Naive B cell (primary cell): ENCODE data around the gene RAPGEF4. TPM values are rescaled to one million over a fixed set of nuclear protein-coding genes. Genes with fewer than 3 reads are reported as not detected.

Experiments used
- ATAC-seq, 2 donors: fragments of 150-1000 bp; cut with Tn5 transposase; 2 replicates each; pipeline ENCODE4 v1.10.0; 2021; ENCODE audit warnings: low read depth in 2 of 2, mild to moderate bottlenecking in 2 of 2, moderate library complexity in 2 of 2
- DNase-seq: peaks from one replicate; pipeline ENCODE4 v3.0.0; 2022
- H3K27ac Mint-ChIP-seq, 6 donors: one replicate each; pipeline ENCODE4 v1.8.0; 2020 to 2022; ENCODE audit warnings: mild to moderate bottlenecking in 6 of 6, mixed read lengths in 6 of 6, moderate library complexity in 5 of 6, inconsistent platforms in 2 of 6
- H3K27me3 Mint-ChIP-seq, 3 donors: one replicate each; pipeline ENCODE4 v1.8.0; 2021 to 2022; ENCODE audit warnings: mixed read lengths in 3 of 3, mild to moderate bottlenecking in 1 of 3
- H3K36me3 Mint-ChIP-seq, 2 donors: one replicate each; pipeline ENCODE4 v1.8.0; 2020 to 2022; ENCODE audit warnings: mixed read lengths in 2 of 2, inconsistent platforms in 1 of 2, mild to moderate bottlenecking in 1 of 2
- H3K4me1 Mint-ChIP-seq, 3 donors: one replicate each; pipeline ENCODE4 v1.8.0; 2020 to 2022; ENCODE audit warnings: mixed read lengths in 3 of 3, inconsistent platforms in 1 of 3, mild to moderate bottlenecking in 1 of 3, moderate library complexity in 1 of 3
- H3K4me3 Mint-ChIP-seq, 8 donors: one replicate each; pipeline ENCODE4 v1.8.0; 2020 to 2022; ENCODE audit warnings: mild to moderate bottlenecking in 8 of 8, mixed read lengths in 8 of 8, moderate library complexity in 8 of 8, inconsistent platforms in 2 of 8
- H3K9me3 Mint-ChIP-seq, 7 donors: one replicate each; pipeline ENCODE4 v1.8.0; 2020 to 2022; ENCODE audit warnings: mixed read lengths in 7 of 7, mild to moderate bottlenecking in 5 of 7, inconsistent platforms in 2 of 7, moderate library complexity in 1 of 7
- polyA plus RNA-seq, 6 donors: library from polyadenylated mRNA; unstranded; fragments of 300-500 nt; fragmentation: Illumina TruSeq; gene quantifications; one replicate each; pipeline ENCODE4 v1.2.3, GENCODE V29; 2021; ENCODE audit warnings: low read depth in 6 of 6

The RAPGEF4 gene
- polyA plus RNA-seq, 6 donors from 2014 or later: 0.07 TPM; not detected in 5

DNA sequence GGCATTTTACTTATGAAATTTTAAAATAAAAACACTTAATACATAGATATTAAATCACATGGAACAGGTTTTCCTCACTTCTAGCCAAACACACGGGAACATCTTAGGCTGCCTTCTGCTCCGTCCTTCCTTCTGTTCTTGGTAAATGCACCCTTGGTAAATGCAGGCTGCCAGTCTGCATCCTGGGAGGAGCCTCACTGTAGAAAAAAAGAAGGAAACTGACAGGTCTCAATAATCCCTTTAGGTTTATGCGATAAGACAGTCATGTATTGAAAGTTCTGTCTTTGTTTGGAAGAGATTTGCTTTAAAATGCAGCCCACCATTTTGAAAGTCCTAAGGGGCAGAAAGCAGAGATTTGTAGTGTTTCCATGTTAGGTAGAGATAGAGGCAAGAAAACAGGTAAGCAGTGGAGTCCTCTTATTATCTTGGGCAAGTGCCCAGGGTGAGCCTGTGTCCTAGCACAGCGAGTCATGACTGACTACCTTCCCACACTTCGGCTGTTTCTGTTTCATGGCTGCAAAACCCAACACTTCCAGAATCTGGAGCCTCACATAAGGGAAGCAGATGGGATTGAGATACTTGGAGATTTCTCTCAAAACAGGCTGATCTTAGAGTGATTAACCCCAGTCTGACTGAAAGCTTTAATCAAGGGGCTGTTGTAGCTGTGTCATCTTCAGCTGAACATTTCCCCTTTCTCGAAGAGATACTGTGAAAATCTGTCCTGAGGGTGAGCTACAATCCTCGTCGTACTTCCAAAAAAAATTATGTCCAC is 208.6 kb downstream of the RAPGEF4 start:
- peaks cover 0 to 25% (median 7%) of the 10 kb centered on the region in 7 donors for H3K9me3 Mint-ChIP-seq
- H3K4me3 Mint-ChIP-seq: no peak overlapping the region
- H3K4me1 Mint-ChIP-seq: no peaks in the 10 kb centered on the region
- DNase-seq (no peak), ATAC-seq (no peak)
- H3K27ac Mint-ChIP-seq: peak overlapping the region in 1 of 6 donors; percentile 15
- peaks cover 5 to 8% of the 10 kb centered on the region in 2 donors for H3K36me3 Mint-ChIP-seq
- peaks cover 25 to 33% (median 33%) of the 10 kb centered on the region in 3 donors for H3K27me3 Mint-ChIP-seq

GRCh38 chr2:172944794-172945509 is 209.3 kb downstream of the RAPGEF4 start:
- peaks cover 5 to 8% of the 10 kb centered on the region in 2 donors for H3K36me3 Mint-ChIP-seq
- H3K4me1 Mint-ChIP-seq: no peaks in the 10 kb centered on the region
- H3K4me3 Mint-ChIP-seq: no peak overlapping the region

DNA sequence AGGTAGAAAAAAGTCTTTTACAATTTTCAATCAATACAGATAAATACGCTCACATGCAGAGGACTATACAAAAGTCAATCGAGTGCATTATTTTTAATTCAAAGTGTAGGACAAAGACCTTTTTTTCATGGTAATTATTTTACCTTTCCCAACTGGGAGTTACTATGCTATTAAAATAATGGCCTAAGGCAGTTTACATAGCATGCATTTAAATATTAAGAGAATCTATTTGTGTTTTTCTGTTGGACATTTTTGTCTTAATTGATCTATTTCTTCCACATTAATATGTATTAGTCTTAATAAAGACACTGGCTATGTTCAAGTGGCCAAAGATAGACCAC is 209.8 kb downstream of the RAPGEF4 start:
- Mint-ChIP-seq H3K36me3 (peaks cover 1 to 7% of the 10 kb centered on the region in 2 donors), H3K27me3 (peaks cover 21 to 26% (median 22%) of the 10 kb centered on the region in 3 donors), H3K9me3 (peaks cover 0 to 14% (median 5%) of the 10 kb centered on the region in 7 donors), H3K4me1 (no peaks in the 10 kb centered on the region), H3K4me3 (no peak overlapping the region), H3K27ac (no peak overlapping the region)
- DNase-seq: no peak
- ATAC-seq: no peak

More at GRCh38 chr2:172944794-172945509, 209.3 kb downstream of the RAPGEF4 start:
- no peak for ATAC-seq
- H3K9me3 Mint-ChIP-seq: peaks cover 0 to 19% (median 7%) of the 10 kb centered on the region in 7 donors
- peak overlapping the region in 1 of 6 donors; percentile 15 for H3K27ac Mint-ChIP-seq
- H3K27me3 Mint-ChIP-seq: peaks cover 25 to 31% (median 26%) of the 10 kb centered on the region in 3 donors
- DNase-seq: no peak

- H3K27me3 Mint-ChIP-seq: peaks cover 23 to 34% (median 27%) of the 10 kb centered on the region in 3 donors
- H3K9me3 Mint-ChIP-seq: peaks cover 0 to 5% (median 3%) of the 10 kb centered on the region in 7 donors
- DNase-seq (no peak), ATAC-seq (no peak)
- no peak overlapping the region for H3K4me3 Mint-ChIP-seq
- no peak overlapping the region for H3K27ac Mint-ChIP-seq
- H3K36me3 Mint-ChIP-seq: no peaks in the 10 kb centered on the region
- H3K4me1 Mint-ChIP-seq: no peaks in the 10 kb centered on the region
Measured at GRCh38 chr2:172947461-172948153, 212.0 kb downstream of the RAPGEF4 start.

GRCh38 chr2:172949522-172949921 is 213.9 kb downstream of the RAPGEF4 start:
- Mint-ChIP-seq H3K4me1 (no peaks in the 10 kb centered on the region), H3K27me3 (peaks cover 16 to 26% (median 20%) of the 10 kb centered on the region in 3 donors), H3K36me3 (no peaks in the 10 kb centered on the region), H3K27ac (no peak overlapping the region), H3K9me3 (peaks cover 0 to 5% (median 3%) of the 10 kb centered on the region in 7 donors), H3K4me3 (no peak overlapping the region)
- no peak for ATAC-seq
- DNase-seq: no peak

DNA sequence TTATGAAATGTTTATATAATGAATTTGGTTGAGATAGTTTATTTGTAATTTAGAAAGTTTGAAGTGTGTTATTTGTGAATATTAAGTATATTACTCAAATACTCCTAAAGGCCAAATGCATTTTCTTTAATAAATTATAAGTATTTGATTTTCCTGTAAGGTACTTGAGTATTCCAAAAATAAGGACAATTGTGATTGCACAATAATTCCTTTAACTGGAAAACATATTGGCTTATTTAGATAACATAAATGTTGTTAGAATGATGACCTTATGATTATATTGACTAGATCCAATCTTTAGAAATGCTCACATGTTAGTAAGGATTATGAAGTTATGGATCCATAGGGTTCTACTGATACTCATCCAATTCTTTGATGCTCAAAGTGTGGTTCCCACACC is 214.9 kb downstream of the RAPGEF4 start:
- DNase-seq (no peak), ATAC-seq (no peak)
- Mint-ChIP-seq H3K36me3 (no peaks in the 10 kb centered on the region), H3K9me3 (peaks cover 0 to 5% (median 3%) of the 10 kb centered on the region in 7 donors), H3K4me1 (no peaks in the 10 kb centered on the region), H3K27ac (no peak overlapping the region), H3K27me3 (peaks cover 16 to 32% (median 22%) of the 10 kb centered on the region in 3 donors), H3K4me3 (no peak overlapping the region)

DNA sequence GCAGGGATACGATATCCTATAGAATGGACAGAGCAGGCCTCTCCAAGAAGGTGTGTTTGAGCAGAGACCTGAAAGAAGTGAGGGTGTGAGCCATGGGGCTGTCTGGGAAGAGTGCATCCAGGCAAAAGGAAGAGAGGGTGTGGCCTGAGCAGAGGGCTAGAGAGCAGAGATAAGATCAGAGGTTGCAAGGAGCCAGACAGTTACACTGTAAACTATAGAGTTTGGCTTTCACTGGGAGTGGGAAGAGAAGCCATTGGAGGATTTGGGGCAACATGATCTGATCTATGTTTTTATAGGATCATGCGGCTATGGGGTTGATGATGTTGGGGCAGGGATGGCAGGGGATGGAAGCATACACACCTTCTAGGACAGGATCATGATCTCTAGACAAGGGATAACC is 215.9 kb downstream of the RAPGEF4 start:
- Mint-ChIP-seq H3K4me1 (no peaks in the 10 kb centered on the region), H3K27ac (no peak overlapping the region), H3K27me3 (peaks cover 22 to 40% (median 23%) of the 10 kb centered on the region in 3 donors), H3K36me3 (no peaks in the 10 kb centered on the region), H3K4me3 (no peak overlapping the region), H3K9me3 (peaks cover 0 to 5% (median 3%) of the 10 kb centered on the region in 7 donors)
- ATAC-seq: no peak
- no peak for DNase-seq

DNA sequence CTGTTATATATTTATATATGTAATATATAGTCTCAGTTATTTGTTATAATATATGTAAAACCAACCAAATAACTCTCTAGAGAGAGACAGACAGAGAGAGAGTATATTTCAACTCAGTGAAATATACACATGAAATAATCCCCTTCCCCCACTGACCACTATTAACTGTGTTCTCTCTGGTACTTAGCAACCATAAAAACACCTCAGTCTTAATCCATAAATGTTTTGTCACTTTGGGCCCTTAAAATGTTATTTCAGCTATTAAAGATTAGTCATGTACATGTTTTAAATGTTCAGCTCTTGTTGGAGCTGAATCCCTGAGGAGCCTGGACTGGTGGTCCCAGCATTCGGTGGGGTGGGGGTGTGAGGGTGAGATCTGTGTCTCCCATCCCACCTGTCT is 217.8 kb downstream of the RAPGEF4 start:
- no peaks in the 10 kb centered on the region for H3K4me1 Mint-ChIP-seq
- ATAC-seq (no peak), DNase-seq (no peak)
- peaks cover 21 to 30% (median 24%) of the 10 kb centered on the region in 3 donors for H3K27me3 Mint-ChIP-seq
- no peaks in the 10 kb centered on the region for H3K36me3 Mint-ChIP-seq
- H3K9me3 Mint-ChIP-seq: peaks cover 0 to 2% (median 0%) of the 10 kb centered on the region in 7 donors
- H3K27ac Mint-ChIP-seq: no peak overlapping the region
- H3K4me3 Mint-ChIP-seq: no peak overlapping the region

GRCh38 chr2:172953970-172954852 is 218.6 kb downstream of the RAPGEF4 start:
- H3K27ac Mint-ChIP-seq: no peak overlapping the region
- no peak overlapping the region for H3K4me3 Mint-ChIP-seq
- no peak for ATAC-seq
- DNase-seq: no peak
- peaks cover 23 to 29% (median 29%) of the 10 kb centered on the region in 3 donors for H3K27me3 Mint-ChIP-seq
- no peaks in the 10 kb centered on the region for H3K4me1 Mint-ChIP-seq
- H3K36me3 Mint-ChIP-seq: no peaks in the 10 kb centered on the region
- no peaks in the 10 kb centered on the region for H3K9me3 Mint-ChIP-seq

DNA sequence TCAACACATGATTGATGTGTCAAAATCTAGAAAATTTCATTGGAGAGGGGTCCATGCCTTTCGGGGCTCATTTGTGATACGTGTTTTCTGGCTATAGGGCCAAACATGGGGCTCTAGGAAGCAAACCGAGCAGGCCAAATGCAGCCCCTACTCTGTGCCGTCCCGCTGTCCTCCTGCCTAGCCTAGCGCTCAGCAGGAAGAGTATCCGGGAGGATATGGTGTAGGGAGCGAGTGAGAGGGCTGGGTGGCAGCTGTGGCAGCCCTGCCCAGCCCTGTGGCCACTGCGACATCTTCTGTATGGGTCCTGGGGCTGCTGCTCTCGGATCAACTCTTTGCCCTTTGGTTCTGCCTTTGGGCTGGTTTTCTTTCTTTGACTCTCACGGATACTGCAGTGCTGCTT is 219.9 kb downstream of the RAPGEF4 start:
- H3K27me3 Mint-ChIP-seq: peaks cover 24 to 32% (median 29%) of the 10 kb centered on the region in 3 donors
- no peaks in the 10 kb centered on the region for H3K36me3 Mint-ChIP-seq
- ATAC-seq (no peak), DNase-seq (no peak)
- no peaks in the 10 kb centered on the region for H3K9me3 Mint-ChIP-seq
- no peak overlapping the region for H3K27ac Mint-ChIP-seq
- H3K4me1 Mint-ChIP-seq: no peaks in the 10 kb centered on the region
- H3K4me3 Mint-ChIP-seq: no peak overlapping the region

- H3K4me1 Mint-ChIP-seq: no peaks in the 10 kb centered on the region
- no peak for DNase-seq
- H3K27ac Mint-ChIP-seq: peak overlapping the region in 1 of 6 donors; percentile 16
- no peak for ATAC-seq
- H3K36me3 Mint-ChIP-seq: no peaks in the 10 kb centered on the region
- H3K9me3 Mint-ChIP-seq: no peaks in the 10 kb centered on the region
- peaks cover 14 to 21% (median 18%) of the 10 kb centered on the region in 3 donors for H3K27me3 Mint-ChIP-seq
- H3K4me3 Mint-ChIP-seq: no peak overlapping the region
Measured at GRCh38 chr2:172957734-172958133, 222.1 kb downstream of the RAPGEF4 start.

DNA sequence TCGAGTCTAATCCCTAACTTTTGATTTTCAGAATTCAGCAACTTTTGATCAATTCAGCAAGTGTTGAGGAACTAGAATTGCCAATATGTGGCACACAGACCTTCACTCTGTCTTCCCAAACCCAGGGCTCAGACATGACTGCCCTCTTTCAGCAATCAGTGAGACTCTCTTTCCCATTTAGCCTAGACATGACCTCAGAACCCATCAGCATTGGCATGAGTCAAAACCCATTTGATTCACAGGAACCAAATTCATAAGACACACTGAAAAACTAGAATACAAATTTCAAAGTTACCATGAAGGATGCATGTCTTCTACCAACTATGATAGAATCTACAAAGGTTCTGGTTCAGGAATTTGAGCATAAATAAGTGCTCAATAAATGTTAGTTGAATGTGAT is 226.4 kb downstream of the RAPGEF4 start:
- DNase-seq: no peak
- Mint-ChIP-seq H3K4me1 (no peaks in the 10 kb centered on the region), H3K36me3 (no peaks in the 10 kb centered on the region), H3K4me3 (no peak overlapping the region), H3K27me3 (peaks cover 0 to 11% (median 4%) of the 10 kb centered on the region in 3 donors), H3K27ac (no peak overlapping the region), H3K9me3 (no peaks in the 10 kb centered on the region)
- no peak for ATAC-seq

DNA sequence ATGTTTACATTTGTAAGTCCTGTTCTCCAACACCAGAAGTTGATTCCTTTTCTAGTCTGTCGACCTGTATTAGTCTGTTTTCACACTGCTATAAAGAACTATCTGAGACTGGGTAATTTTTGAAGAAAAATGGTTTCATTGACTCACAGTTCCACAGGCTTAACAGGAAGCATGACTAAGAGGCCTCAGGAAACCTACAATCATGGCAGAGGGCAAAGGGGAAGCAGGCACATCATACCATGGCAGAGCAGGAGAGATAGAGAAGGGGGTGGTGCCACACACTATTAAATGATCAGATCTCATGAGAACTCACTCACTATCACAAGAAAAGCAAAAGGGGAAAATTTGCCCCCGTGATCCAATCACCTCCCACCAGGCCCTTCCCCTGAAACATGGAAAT is 227.2 kb downstream of the RAPGEF4 start:
- DNase-seq: no peak
- Mint-ChIP-seq H3K27ac (no peak overlapping the region), H3K4me3 (no peak overlapping the region), H3K27me3 (peaks cover 0 to 18% (median 4%) of the 10 kb centered on the region in 3 donors), H3K4me1 (no peaks in the 10 kb centered on the region), H3K9me3 (no peaks in the 10 kb centered on the region), H3K36me3 (no peaks in the 10 kb centered on the region)
- no peak for ATAC-seq
